GM19395 (cell line): ENCODE results near the gene MST1R.
A peak's percentile ranks its signal among the peaks of the same experiment; 100 is the strongest.
"Not testable (repeated sequence)": the region's sequence is repeated elsewhere in the genome, so short reads cannot be mapped to it uniquely, and the experiment has no call there.

Source experiments
- ATAC-seq: cut with Tn5 transposase; IDR thresholded peaks from one replicate; pipeline ENCODE4 v1.9.1; 2021; ENCODE audit warnings: mild to moderate bottlenecking, moderate library complexity; ENCODE audit not compliant: unreplicated experiment

MST1R gene

DNA sequence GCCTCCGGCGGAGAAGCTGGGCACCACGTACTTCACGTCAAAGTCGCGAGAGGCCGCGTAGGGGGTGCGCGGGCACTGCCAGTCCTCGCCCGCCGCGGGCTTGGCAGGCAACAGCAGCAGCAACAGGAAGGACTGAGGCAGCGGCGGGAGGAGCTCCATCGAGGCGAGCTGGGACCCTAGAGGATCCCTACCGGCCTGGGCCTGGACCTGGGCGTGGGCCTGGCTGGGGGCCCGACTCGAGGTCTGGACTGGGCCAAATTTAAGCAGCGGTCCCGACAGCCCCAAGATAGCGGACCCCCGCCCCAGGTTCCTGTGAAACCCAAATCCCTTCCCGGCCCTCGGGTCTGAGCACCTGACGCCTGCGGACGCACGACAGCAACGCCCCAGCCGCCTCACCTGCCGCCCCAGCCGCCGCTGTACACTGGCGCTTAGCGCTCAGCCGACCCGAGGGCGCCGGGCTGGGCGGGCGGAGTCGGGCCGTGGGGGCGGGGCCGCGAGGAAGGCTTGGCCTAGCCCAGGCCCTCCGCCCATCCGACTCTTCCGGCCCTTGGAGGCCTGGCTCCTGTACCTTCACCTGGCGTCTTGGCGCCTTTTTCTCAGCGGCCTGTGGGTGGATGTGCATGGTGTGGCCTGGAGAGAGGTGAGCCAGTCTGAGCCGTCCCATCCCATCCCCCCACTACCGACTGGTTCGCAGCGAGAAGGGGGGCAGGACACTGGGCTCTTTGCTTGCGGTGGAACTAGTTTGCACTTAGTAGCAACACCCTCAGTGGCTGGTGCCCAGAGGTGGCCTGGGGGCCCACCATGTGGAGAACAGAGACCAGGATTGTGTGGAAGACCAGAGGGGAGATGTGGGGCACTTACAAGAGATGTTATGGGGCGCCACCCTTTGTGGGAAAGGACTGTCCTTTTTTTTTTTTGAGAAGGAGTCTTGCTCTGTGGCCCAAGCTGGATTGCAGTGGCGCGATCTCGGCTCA lies at the start of gene MST1R:
TSS of gene MST1R (minus strand) at position 423 of the 974 bp plus-strand sequence. CDS start at position 159, 264 bp downstream.
- ATAC-seq: no peak

DNA sequence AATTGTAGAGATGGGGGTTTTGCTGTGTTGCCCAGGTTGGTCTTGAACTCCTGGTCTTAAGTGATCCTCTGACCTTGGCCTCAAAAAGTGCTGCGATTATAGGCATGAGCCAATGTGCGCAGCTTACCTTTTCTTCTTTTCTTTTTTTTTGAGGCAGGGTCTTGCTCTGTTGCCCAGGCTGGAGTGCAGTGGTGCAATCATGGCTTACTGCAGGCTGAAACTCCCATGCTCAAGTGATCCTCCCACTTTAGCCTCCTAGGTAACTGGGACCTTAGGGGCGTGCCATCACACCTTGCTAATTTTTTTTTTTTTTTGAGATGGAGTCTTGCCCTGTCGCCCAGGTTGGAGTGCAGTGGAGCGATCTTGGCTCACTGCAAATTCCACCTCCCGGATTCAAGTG lies 49.3 kb upstream of the MST1R start:
- no peak for ATAC-seq

DNA sequence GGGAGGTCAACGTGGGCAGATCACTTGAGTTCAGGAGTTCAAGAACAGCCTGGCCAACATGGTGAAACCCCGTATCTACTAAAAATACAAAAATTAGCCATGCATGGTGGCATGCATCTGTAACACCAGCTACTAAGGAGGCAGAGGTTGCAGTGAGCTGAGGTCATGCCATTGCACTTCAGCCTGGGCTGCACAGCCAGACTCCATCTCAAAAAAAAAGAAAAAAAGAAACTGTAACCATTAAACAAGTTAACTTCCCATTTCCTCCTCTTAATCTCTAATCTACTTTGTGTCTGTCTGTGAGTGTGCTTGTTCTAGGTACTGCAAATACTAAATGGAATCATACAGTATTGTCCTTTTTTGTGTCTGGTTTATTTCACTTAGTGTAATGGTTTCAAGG lies 39.0 kb upstream of the MST1R start:
- ATAC-seq: no peak

DNA sequence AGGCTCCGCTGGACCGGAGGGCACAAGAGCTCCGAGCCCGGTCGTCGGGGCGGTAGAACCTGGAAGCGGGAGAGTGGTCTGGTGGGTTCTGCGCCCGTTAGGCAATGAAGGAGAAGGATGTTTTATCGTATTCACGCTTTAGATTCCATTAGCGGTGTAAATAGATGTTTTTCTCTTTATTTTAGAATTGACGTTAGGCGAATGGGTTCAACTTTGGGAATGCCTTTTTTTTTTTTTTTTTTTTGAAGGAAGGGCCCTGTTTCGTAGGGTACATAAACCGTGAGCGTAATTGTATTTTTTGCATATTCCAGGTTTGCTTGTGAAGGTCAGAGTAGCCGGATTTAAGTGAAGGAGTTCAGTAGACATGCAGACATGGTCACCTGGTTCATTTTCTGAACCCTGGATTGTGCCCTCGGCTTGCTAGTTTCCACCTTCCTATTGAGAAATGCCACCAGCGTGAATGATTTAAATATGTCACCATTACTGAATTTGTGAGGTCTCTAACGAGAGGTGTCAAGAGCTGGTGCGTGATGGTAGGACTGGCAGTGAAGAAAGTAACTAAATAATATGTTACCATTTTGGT lies 37.1 kb upstream of the MST1R start:
- ATAC-seq: no peak

DNA sequence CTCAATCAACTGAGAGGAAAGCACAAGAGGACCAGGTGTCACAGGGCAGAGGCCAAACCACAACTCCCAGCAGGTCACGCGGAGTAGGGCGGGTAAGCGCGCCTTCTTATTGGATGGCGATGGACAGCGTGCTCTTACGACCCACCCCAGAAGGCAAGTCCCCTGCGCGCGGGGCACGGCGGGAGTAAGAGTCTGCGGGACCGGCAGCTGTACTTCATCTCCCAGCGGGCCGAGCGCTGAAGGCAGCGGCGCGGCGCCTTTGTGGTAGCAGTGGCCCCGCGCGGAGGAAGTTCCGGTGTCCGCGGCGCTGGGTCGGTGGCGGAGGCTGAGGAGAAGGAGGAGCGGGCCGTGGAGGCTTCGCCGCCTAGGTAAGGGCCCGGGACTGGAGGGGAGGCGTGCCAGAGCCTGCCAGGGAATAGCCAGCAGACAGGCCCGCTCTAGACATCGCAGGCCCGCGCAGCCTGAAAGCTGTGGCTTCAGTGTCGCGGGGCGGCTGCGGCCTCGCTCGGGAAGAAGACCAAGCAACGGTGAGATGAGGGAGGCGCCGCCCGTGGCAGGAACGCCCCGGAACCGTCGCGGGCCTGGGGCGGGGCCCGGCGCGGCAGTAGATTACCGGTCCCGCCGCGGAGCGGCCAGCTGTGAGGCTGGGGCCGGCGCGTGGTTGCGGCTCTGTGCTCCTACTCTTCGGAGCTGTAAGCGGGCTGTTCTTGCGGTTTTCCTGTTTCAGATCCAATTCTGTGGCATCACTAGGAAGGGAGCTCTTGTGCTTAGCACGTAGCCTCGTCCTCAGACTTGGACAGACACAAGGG lies 36.4 kb upstream of the MST1R start, which contains the start of gene RBM6:
TSS of gene RBM6 (plus strand) at position 293 of the 809 bp plus-strand sequence. CDS start 22,492 bp downstream, outside the sequence.
- ATAC-seq: peak; percentile 91

DNA sequence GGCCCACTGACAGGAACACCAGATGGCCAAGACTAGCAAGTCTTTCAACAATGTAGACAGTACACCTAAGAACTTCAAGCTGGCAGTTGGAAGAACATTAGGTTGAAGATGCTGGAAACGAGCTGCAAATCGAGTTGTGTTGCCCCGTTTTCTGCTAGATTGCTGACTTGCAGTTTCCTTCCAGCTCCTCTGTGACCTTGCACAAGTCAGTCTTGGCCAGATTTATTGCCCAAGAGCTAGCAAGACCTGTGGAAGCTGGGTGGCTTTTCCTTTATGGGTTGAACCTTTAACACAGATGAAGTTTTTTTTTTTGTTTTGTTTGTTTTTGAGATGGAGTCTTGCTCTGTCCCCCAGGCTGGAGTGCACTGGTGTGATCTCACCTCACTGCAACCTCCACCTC lies 33.4 kb upstream of the MST1R start:
- ATAC-seq: no peak

DNA sequence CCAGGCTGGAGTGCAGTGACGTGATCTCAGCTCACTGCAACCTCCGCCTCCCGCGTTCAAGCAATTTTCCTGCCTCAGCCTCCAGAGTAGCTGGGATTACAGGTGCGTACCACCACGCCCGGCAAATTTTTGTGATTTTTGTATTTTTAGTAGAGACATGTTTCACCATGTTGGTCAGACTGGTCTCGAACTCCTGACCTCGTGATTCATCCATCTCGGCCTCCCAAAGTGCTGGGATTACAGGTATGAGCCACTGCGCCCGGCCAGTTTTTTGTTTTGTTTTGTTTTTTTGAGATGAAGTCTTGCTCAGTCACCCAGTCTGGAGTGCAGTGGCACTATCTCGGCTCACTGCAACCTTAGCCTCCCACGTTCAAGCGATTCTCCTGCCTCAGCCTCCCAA lies 28.6 kb upstream of the MST1R start:
- not testable (repeated sequence) for ATAC-seq

DNA sequence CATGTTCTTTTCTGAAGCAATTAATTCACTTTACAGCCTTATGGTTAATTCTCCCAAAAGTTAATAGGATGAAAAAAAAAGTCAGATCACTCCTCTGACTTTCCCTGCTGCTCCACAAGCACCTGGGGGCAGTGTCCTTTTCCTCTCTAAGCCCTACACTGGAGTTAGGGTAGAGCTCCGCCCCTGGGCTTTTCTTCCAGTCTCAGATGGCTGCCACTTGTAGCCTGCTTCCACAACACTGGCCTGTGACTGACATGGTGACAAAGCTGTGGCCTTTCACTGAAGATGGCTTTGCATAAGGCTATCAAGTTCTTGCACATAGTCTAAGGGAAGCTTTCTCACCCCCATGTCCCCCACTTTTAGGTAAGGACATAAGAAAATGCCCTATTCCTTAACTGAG lies 27.2 kb upstream of the MST1R start:
- ATAC-seq: no peak

DNA sequence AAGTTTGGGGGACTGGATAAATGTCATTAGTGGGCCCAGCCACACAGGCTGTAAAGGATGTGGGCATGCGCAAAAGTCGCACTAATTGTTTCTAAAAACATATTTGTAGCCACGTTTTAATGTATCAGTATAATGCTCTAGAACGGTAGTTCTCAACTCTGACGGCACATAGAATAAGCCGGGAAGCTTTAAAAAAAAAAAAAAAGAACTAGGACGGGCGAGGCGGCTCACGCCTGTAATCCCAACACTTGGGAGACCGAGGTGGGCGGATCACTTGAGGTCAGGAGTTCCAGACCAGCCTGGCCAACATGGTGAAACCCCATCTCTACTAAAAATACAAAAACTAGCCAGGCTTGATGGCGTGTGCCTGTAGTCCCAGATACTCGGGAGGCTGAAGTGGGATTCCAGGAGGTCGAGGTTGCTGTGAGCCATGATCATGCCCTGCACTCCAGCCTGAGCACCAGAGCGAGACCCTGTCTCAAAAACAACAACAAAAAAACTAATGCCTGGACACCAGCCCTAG lies 26.6 kb upstream of the MST1R start:
- no peak for ATAC-seq

DNA sequence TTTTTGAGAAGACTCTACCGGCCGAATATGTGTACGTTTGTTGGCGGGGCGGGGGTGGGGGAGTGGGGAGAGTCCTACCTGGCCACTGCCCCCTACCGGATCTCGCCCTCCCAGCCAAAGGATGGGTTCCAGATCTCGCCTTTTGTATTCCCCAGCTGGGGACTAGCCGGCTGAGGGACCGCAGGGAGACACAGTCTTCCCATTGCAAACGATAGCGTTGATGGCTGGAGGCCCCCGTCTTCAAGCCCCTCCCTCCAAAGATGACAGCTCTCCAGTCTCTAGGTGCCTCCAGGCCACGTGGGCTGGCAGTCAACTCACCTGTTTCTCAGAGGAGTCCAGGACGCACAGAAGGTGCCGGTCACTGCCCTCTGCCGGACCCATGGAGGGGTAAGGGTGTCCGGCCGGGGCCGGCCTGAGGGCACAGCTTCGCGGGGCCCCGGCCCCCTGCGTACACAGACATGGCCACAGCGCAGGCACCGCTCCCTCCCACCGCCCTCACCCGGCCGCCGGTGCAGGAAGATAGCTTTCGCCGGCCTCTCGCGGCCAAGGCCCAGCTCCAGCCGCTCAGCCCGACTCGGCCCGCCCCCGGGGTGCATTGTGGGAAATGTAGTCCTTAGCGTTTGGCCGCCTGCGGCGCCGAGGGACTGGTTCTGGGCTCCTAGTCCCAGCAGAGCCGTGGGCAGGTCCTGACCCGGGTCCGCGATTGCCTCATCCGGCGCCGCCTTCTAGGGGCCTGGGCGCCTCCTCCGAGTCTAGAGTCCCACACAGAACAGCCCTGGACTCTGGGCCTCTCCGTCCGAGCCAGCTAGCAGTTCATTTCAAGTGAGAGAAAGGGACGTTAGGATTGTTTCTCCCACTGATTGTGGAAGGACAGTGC lies 25.9 kb upstream of the MST1R start, which contains the start of gene MON1A:
TSS of gene MON1A (minus strand) at position 521 of the 877 bp plus-strand sequence. CDS start 16,465 bp downstream, outside the sequence.
- ATAC-seq: peak; percentile 97

DNA sequence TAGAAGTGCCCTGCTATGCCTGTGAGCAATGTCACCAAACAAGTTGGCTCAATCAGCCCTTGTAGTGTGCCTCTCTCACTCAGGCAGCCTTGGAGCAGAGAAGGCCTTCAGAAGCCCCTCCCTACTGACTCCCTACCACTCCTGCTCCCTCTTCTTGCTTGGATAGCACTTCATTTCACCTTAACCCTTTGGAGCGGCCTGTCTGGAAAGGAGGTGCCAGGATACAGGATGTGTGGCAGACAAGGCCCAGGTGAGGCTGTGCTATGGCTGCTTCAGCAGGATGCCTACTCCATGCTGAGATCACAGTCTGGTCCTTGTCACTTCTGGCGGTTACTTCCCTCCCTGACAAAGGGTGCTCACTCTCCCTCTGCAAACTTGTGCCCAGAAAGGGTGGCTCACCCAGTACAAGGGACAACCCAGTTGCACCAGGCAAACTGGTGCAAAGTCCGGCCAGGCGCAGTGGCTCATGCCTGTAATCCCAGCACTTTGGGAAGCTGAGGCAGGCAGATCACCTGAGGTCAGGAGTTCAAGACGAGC lies 24.9 kb upstream of the MST1R start:
- no peak for ATAC-seq

DNA sequence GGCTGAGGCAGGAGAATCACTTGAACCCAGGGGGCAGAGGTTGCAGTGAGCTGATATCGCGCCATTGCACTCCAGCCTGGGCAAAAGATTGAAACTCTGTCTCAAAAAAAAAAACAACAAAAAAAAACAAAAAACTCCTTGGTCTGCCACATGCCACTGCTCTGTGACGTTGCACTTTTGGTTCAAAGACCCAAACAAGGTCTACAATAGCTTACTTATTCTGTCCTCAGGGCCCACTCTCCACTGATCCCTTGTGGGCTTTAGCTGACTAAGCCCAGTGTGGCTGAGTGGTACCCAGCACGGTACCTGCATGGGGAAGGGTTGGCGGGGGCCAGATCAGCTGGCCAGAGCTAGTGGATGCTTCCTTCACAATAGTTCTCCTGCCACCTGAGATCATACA lies 24.1 kb upstream of the MST1R start:
- ATAC-seq: no peak

DNA sequence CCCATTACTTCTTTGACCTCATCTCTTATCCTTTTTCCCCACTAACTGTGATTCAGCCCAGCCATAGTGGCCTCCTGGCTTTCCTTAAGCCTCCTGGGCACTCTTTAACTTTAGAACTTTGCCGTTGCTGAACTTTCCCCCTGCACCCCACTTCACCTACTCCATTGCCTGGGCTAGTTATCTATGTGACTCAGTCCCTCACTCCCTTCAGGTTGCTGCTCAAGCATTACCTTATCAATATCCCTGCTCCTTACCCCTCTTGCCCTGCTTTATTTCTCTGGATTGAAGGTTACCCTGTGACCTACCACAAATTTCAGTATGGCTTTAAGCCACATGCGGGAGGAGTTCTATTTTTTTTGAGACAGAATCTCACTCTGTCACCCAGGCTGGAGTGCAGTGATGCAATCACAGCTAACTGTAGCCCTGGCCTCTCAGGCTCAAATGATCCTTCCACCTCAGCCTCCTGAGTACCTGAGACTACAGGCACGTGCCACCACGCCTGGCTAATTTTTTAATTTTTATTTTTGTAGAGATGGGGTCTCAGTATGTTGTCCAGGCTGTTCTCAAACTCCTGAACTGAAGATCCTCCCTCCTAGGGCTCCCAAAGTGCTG lies 22.6 kb upstream of the MST1R start:
- no peak for ATAC-seq

DNA sequence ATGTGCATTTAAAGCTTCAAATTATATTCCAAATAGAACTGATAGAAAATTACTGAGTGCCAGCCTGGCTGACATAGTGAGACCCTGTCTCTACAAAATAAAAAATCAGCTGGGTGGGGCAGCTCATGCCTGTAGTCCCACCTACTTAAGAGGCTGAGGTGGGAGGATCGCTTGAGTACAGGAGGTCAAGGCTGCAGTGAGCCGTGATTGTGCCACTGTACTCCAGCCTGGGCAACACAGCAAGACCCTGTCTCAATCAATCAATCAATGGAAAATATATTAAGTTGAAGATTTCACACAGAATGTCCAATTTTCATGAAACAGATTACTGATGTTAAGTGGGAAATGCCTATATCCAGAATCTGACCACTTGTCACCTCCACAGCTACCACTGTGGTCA lies 21.8 kb upstream of the MST1R start:
- ATAC-seq: no peak

DNA sequence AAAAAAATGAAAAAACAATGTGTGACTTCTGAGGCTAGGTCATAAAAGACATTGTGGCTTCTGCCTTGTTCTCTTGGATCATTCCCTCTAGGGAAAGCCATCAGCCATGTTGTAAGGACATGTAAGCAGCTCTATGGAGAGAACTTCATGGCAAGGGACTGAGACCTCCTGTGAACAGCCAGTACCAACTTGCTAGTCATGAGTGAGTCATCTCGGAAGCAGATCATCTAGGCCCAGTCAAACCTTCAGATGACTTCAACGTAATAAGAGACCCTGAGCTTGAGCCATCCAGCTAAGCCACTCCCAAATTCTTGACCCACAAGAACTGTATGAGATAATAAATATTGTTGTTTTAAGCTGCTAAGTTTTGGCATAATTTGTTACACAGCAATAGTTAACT lies 21.0 kb upstream of the MST1R start:
- ATAC-seq: no peak

DNA sequence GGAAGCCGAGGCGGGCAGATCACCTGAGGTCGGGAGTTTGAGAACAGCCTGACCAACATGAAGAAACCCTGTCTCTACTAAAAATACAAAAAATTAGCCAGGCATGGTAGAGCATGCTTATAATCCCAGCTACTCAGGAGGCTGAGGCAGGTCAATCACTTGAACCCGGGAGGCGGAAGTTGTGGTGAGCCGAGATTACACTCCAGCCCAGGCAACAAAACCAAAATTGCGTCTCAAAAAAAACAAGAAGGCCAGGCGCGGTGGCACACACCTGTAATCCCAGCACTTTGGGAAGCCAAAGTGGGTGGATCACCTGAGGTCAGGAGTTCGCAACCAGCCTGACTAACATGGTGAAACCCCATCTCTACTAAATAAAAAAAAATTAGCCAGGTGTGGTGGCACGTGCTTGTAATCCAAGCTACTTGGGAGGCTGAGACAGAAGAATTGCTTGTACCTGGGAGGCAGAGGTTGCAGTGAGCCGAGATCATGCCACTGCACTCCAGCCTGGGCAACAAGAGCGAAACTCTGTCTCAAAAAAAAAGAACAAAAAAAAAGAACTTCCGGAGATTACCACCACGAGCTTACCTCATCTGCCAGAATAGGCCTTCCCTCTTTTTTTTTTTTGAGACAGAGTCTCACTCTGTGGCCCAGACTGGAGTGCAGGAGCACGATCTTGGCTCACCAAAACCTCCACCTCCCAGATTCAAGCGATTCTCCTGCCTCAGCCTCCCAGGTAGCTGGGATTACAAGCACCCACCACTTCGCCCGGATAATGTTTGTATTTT lies 14.3 kb upstream of the MST1R start:
- ATAC-seq: not testable (repeated sequence)

DNA sequence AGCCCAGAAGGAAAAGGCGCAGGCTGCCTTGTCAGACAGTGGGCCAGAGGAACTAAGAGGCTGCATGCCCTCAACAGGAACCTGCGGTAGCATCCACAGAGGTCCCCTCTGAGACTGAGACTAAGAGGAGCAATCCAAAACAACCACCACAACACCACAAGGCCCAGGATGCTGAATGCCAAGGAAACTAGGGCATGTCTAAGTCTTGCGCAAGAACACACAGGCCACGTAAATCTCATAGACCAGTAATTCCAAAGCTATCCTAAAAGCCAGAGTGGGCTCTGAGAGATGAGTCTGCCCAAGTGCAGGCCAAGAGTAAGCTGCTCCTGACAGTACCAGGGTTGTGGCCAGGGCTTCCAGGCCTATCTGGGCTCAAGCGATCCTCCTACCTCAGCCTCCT lies 13.0 kb upstream of the MST1R start:
- no peak for ATAC-seq

DNA sequence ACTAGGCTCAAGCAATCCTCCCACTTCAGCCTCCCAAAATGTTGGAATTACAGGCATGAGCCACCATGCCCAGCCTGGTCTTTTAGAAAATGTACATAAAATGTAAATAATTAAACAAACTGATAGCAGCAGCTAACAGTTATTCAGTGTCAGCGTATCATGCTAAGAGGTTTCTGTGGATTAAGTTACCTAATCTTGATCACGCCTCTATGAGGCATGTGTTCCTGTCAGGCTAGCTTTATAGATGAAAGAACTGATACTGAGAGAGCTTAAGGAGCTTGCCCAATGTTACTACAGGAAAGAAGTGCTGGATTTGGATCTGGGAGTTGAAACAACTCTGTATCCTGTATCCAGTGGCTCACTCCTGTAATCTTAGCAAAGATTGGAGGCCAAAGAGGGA lies 11.2 kb upstream of the MST1R start:
- no peak for ATAC-seq
